Skin epidermis (tissue), 12 donors: ENCODE measurements around the gene VCAN.

Experiments
- H3K27ac ChIP-seq, 21 experiments: fragments of 200-600 bp; sonication (generic) in 11 of 21; one replicate each; pipeline ENCODE4 v1.5.0; 2020; ENCODE audit warnings: mild to moderate bottlenecking in 3 of 21, inconsistent platforms in 2 of 21, moderate library complexity in 2 of 21
- H3K4me3 ChIP-seq, 7 experiments: fragments of 200-600 bp; sonication (generic) in 2 of 7; one replicate each; pipeline ENCODE4 v1.5.0; 2020; ENCODE audit warnings: inconsistent platforms in 2 of 7, mild to moderate bottlenecking in 2 of 7, moderate library complexity in 1 of 7

The VCAN gene

DNA sequence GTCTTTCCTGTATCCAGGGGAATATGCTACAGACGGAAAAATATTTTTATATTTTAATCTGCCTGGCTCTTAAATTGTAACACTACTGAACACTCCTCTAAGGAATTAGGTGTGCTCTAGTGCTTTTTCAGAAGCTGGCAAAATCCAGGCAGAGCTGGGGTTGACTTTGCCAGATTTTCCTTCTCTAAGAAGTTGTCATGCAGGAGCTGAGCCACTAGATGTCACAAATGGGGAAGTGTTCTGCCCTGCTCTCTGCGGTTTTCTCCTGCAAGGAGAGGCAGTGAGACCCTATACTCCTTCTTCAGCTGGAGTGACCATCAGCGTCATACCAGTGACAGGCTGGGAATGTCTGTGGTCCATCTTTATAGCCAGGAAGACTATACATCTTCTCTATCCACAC lies 136.6 kb downstream of the VCAN start:
- Histone ChIP-seq H3K27ac (no peak overlapping the region), H3K4me3 (no peak overlapping the region)

DNA sequence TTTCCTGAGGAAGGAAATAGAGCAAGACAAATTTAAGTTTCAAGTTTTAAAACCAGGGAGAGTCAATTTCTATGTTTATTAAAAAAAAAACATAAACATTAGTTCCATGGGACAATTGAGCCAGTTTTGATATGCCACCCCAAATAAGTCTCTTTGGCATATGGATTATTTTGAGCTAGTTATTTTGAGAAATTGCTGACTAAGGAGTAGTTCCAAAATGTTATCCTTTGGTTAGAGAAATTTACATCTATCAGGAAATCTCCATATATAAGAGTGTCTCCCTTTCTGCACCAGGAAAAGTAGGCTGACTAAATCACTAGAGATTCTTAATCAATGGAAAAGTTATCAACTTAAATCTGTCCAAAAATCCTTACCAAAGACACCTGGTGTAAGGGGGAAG lies 143.3 kb downstream of the VCAN start:
- Histone ChIP-seq H3K27ac (no peak overlapping the region), H3K4me3 (no peak overlapping the region)

DNA sequence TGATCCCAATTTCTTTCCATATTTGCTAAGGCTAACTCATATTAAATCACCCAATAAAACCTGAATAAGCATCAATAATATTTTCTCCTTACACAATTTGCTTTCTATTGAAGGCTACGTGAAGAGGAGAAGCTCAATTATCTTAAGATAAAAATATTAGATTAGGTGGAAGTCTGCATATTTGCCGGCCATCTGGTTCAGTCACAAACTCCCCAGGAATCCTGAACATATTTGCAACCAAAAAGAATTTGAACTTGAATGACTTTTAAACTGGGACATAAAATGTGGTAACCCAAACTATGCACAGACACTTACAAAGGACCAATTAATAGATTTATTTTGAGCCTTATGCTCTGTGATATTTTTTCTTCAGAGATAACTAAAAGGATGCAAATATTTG lies 156.8 kb downstream of the VCAN start:
- H3K27ac ChIP-seq, result no peak overlapping the region
- no peak overlapping the region for H3K4me3 ChIP-seq
